Calu3 (cell line): ENCODE results near the gene SART3. TPM values are rescaled to one million over a fixed set of nuclear protein-coding genes. Genes with fewer than 3 reads are reported as not detected.

Experiments
- BruUV-seq: library from RNA; stranded (reverse); fragments of 400-500 nt; replicated peaks from 2 replicates; lab custom pipeline; 2021; lab: Mats Ljungman, UMichigan
- CTCF ChIA-PET: fragments of 300-600 bp; sonication (Branson Sonifier 250); formaldehyde crosslinking; loops from one replicate; lab custom pipeline; 2022; ENCODE audit warnings: antibody characterized with exemption; lab: Charles Lee
- DNase-seq: peaks from one replicate; pipeline ENCODE4 v3.0.0; 2022
- H3K27ac Mint-ChIP-seq: one replicate; pipeline ENCODE4 v1.8.0; 2022; ENCODE audit warnings: mixed read lengths; ENCODE audit not compliant: unreplicated experiment
- H3K27me3 Mint-ChIP-seq: one replicate; pipeline ENCODE4 v1.8.0; 2022; ENCODE audit warnings: mixed read lengths; ENCODE audit not compliant: unreplicated experiment
- H3K36me3 Mint-ChIP-seq: one replicate; pipeline ENCODE4 v1.8.0; 2022; ENCODE audit warnings: mild to moderate bottlenecking, moderate library complexity, mixed read lengths; ENCODE audit not compliant: insufficient read depth, unreplicated experiment
- H3K4me1 Mint-ChIP-seq: one replicate; pipeline ENCODE4 v1.8.0; 2022; ENCODE audit warnings: mild to moderate bottlenecking, low read depth, mixed read lengths; ENCODE audit not compliant: unreplicated experiment
- H3K4me3 Mint-ChIP-seq: one replicate; pipeline ENCODE4 v1.8.0; 2022; ENCODE audit warnings: mild to moderate bottlenecking, low read depth, moderate library complexity, mixed read lengths; ENCODE audit not compliant: unreplicated experiment
- H3K9me3 Mint-ChIP-seq: one replicate; pipeline ENCODE4 v1.8.0; 2022; ENCODE audit warnings: low read depth, mixed read lengths; ENCODE audit not compliant: unreplicated experiment
- CTCF ChIP-seq: fragments of 200-600 bp; IDR thresholded peaks from one replicate; pipeline ENCODE4 v1.8.0; 2022; ENCODE audit warnings: antibody characterized with exemption; ENCODE audit not compliant: unreplicated experiment
- intact Hi-C: fragments of 100-400 bp; cut with micrococcal nuclease; formaldehyde crosslinking; loops from one replicate; pipeline ENCODE4 v1.10.0; 2022; ENCODE audit not compliant: unreplicated experiment
- total RNA-seq: library from RNA; stranded (reverse); gene quantifications from 2 replicates; pipeline ENCODE4 v1.2.3, GENCODE V29; 2022

The SART3 gene
- total RNA-seq, 1 experiment from 2014 or later = 91.7 TPM

GRCh38 chr12:108589840-108590229, 28.9 kb upstream of the SART3 start:
- Mint-ChIP-seq H3K9me3 (no peaks in the 10 kb centered on the region), H3K27ac (no peak overlapping the region), H3K4me3 (no peak overlapping the region), H3K36me3 (no peaks in the 10 kb centered on the region), H3K4me1 (no peaks in the 10 kb centered on the region), H3K27me3 (peaks cover 61% of the 10 kb centered on the region)
- intact Hi-C loops = no loop called here
- no TSS peak for BruUV-seq
- no peak for DNase-seq
- no peak for TF ChIP-seq CTCF
- CTCF ChIA-PET = interaction anchor here (0.7 kb wide), 1 partner anchor 826 kb away, joined by 3 read pairs; no protein-coding TSS in a partner anchor

GRCh38 chr12:108589028-108589839, 28.3 kb upstream of the SART3 start:
- Mint-ChIP-seq H3K4me1 (no peaks in the 10 kb centered on the region), H3K27ac (no peak overlapping the region), H3K9me3 (no peaks in the 10 kb centered on the region), H3K4me3 (no peak overlapping the region), H3K27me3 (peaks cover 67% of the 10 kb centered on the region), H3K36me3 (no peaks in the 10 kb centered on the region)
- no peak for TF ChIP-seq CTCF
- intact Hi-C loops = no loop called here
- CTCF ChIA-PET = interaction anchor here (0.7 kb wide), 1 partner anchor 826 kb away, joined by 3 read pairs; no protein-coding TSS in a partner anchor
- DNase-seq = no peak
- no TSS peak for BruUV-seq

- no peaks in the 10 kb centered on the region for H3K4me1 Mint-ChIP-seq
- peaks cover 82% of the 10 kb centered on the region for H3K27me3 Mint-ChIP-seq
- H3K36me3 Mint-ChIP-seq = no peaks in the 10 kb centered on the region
- CTCF ChIA-PET = no interaction called here
- H3K4me3 Mint-ChIP-seq = no peak overlapping the region
- no TSS peak for BruUV-seq
- intact Hi-C loops = no loop called here
- no peaks in the 10 kb centered on the region for H3K9me3 Mint-ChIP-seq
- H3K27ac Mint-ChIP-seq = no peak overlapping the region
- no peak for DNase-seq
- no peak for TF ChIP-seq CTCF
Measured at GRCh38 chr12:108587826-108588225, 26.9 kb upstream of the SART3 start.

- Mint-ChIP-seq H3K4me3 (no peak overlapping the region), H3K36me3 (no peaks in the 10 kb centered on the region), H3K27me3 (peaks cover 84% of the 10 kb centered on the region), H3K4me1 (no peaks in the 10 kb centered on the region), H3K9me3 (no peaks in the 10 kb centered on the region), H3K27ac (no peak overlapping the region)
- CTCF ChIA-PET = no interaction called here
- no peak for DNase-seq
- no TSS peak for BruUV-seq
- no peak for TF ChIP-seq CTCF
- intact Hi-C loops = no loop called here
Measured at GRCh38 chr12:108586306-108586705, 25.3 kb upstream of the SART3 start.
